Right lobe of liver (tissue), 6 donors: Measurements from ENCODE around the gene SPATA19. TPM values are rescaled to one million over a fixed set of nuclear protein-coding genes. Genes with fewer than 3 reads are reported as not detected.

Experiments used
- ATAC-seq, 4 donors: fragments of 200-7000 bp; cut with Tn5 transposase; one replicate each; pipeline ENCODE4 v1.9.1; 2020; ENCODE audit warnings: mild to moderate bottlenecking in 4 of 4, moderate library complexity in 4 of 4
- DNase-seq, 3 donors: peaks; one replicate each; pipeline ENCODE4 v3.0.0-alpha.2; 2020
- H3K27ac ChIP-seq, 3 donors: fragments of 200-600 bp; one replicate each; pipeline ENCODE4 v1.8.0; 2022
- H3K27me3 ChIP-seq, 2 donors: fragments of 200-600 bp; one replicate each; pipeline ENCODE4 v1.8.0; 2022
- H3K36me3 ChIP-seq, 4 donors: fragments of 200-600 bp; sonication (generic) in 1 of 4; one replicate each; pipeline versions ENCODE4 v1.5.1 to v1.8.0; 2017 to 2022; ENCODE audit warnings: control low read depth in 1 of 4
- H3K4me1 ChIP-seq, 4 donors: fragments of 200-600 bp; sonication (generic) in 1 of 4; one replicate each; pipeline versions ENCODE4 v1.5.1 to v1.8.0; 2017 to 2022; ENCODE audit warnings: control low read depth in 1 of 4
- H3K4me3 ChIP-seq, 3 donors: fragments of 200-600 bp; one replicate each; pipeline ENCODE4 v1.8.0; 2022
- H3K9me3 ChIP-seq, 4 donors: fragments of 200-600 bp; sonication (generic) in 1 of 4; one replicate each; pipeline versions ENCODE4 v1.5.1 to v1.8.0; 2017 to 2022; ENCODE audit warnings: control low read depth in 1 of 4
- POLR2A ChIP-seq: fragments of 450-650 bp; IDR thresholded peaks from one replicate; pipeline ENCODE4 v1.6.1; 2017; ENCODE audit warnings: antibody characterized with exemption, mild to moderate bottlenecking
- WGBS: methylation state at CpG from one replicate; pipeline ENCODE4 v1.1.6; 2018; ENCODE audit warnings: low coverage, low lambda C conversion rate; ENCODE audit not compliant: insufficient coverage; ENCODE audit errors: missing lambda C conversion rate; 5-methylcytosine and 5-hydroxymethylcytosine counted together
- intact Hi-C, 2 donors: fragments of 100-400 bp; cut with DNase I; formaldehyde crosslinking; loops; one replicate each; pipeline versions ENCODE4 v1.11.2 to v1.14.1; 2022
- total RNA-seq, 6 experiments: library from RNA; depleted of rRNA in 2 of 6; stranded (reverse); fragments of >200 nt in 2 of 6; fragmentation: NEBNext Ultra II Directional in 3 of 6; extraction: Animal tissue kit (Norgen Biotek cat#: 25700) in 3 of 6; gene quantifications; one replicate each; pipeline versions ENCODE4 v1.1.0 to v1.2.4, GENCODE V29; 2016 to 2023
- TF ChIP-seq, protein P1 (sequence below), 4 donors: fragments of 200-600 bp in 3 of 4; fragments of 450-650 bp in 1 of 4; IDR thresholded peaks; one replicate each; pipeline versions ENCODE4 v1.5.1 to v1.8.0; 2016 to 2022; ENCODE audit warnings: antibody characterized with exemption in 4 of 4, mild to moderate bottlenecking in 2 of 4
- donor health status: DM: no; HTN: yes; CAD: no.
- donor health status: DM: no; HTN: no; CAD: no.
- donor health status: DM: no; HTN: no; CAD: no.
- donor health status: DM: no; HTN: yes; CAD: no.
- donor health status: DM: no; HTN: yes; CAD: no.

Gene SPATA19
- total RNA-seq, 6 experiments from 2014 or later = not detected

- ATAC-seq = no peak
- intact Hi-C loops = loop anchor here in 1 of 2 donors (5.0 kb wide), 1 partner anchor 752 kb away; no protein-coding TSS in a partner anchor
Measured at GRCh38 chr11:133833898-133834681, 11.2 kb downstream of the SPATA19 start.

GRCh38 chr11:133832991-133833897 is 12.1 kb downstream of the SPATA19 start:
- H3K27ac ChIP-seq = no peak overlapping the region
- no peak for TF ChIP-seq POLR2A
- TF ChIP-seq, protein P1, sequence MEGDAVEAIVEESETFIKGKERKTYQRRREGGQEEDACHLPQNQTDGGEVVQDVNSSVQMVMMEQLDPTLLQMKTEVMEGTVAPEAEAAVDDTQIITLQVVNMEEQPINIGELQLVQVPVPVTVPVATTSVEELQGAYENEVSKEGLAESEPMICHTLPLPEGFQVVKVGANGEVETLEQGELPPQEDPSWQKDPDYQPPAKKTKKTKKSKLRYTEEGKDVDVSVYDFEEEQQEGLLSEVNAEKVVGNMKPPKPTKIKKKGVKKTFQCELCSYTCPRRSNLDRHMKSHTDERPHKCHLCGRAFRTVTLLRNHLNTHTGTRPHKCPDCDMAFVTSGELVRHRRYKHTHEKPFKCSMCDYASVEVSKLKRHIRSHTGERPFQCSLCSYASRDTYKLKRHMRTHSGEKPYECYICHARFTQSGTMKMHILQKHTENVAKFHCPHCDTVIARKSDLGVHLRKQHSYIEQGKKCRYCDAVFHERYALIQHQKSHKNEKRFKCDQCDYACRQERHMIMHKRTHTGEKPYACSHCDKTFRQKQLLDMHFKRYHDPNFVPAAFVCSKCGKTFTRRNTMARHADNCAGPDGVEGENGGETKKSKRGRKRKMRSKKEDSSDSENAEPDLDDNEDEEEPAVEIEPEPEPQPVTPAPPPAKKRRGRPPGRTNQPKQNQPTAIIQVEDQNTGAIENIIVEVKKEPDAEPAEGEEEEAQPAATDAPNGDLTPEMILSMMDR (IDR thresholded peaks at IDR 0.05) = no peak
- intact Hi-C loops = loop anchor here in 1 of 2 donors (5.0 kb wide), 1 partner anchor 751 kb away; no protein-coding TSS in a partner anchor
- ATAC-seq = peak in 1 of 4 donors; percentile 4
- no peaks in the 10 kb centered on the region for H3K36me3 ChIP-seq
- WGBS = 76% methylated on average over 23 of the region's 86 CpGs
- H3K9me3 ChIP-seq = no peaks in the 10 kb centered on the region
- no peaks in the 10 kb centered on the region for H3K27me3 ChIP-seq
- no peak overlapping the region for H3K4me3 ChIP-seq
- DNase-seq = no peak
- no peaks in the 10 kb centered on the region for H3K4me1 ChIP-seq

More at GRCh38 chr11:133833898-133834681, 11.2 kb downstream of the SPATA19 start:
- Histone ChIP-seq H3K9me3 (no peaks in the 10 kb centered on the region), H3K4me3 (no peak overlapping the region), H3K27ac (no peak overlapping the region), H3K36me3 (no peaks in the 10 kb centered on the region), H3K27me3 (no peaks in the 10 kb centered on the region), H3K4me1 (no peaks in the 10 kb centered on the region)
- TF ChIP-seq, protein P1 (IDR thresholded peaks at IDR 0.05) = no peak
- TF ChIP-seq POLR2A = no peak
- no peak for DNase-seq
- 83% methylated on average over 11 of the region's 17 CpGs for WGBS

DNA sequence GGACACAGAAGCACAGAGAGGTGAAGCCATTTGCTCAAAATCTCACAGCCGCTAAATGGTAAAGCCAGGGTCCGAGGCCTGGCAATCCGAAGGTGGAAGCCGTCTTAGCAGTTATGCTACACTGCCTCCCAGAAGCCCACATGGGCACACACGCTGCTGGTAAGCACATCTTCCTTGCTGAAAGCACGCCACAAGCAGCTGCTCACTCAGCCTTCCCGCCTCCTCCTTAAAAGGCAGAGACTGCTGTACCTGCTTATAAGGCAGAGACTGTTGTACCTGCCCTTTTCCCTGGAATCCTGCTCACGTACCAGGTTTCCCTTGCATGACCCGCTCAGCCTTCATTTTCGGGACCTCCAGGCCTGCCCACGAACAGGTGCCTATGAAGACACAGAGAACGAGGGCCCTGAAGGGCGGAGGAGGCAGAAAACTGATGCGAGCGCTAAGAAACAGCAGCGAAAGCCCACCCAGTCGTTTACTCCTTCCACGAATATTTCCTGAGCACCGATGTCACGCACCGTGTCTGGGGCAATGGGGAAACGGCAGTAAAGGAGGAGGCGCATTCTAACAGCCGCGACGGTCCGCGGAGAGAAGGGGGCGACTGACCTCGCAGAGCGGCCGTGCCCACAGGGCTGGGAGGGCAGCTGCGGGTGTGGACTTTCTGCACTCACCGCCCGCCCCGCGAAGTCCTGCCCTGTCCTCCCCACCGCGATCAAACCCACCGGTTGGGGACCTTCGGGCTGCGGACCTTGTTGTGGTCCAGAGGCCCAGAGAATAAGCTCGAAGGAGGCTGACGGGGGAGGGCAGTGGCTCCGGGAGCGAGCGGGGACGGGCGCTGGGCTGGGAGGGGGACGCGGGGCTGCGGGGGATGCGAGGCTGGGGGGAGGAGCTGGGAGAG is 13.0 kb downstream of the SPATA19 start:
- Histone ChIP-seq H3K36me3 (no peaks in the 10 kb centered on the region), H3K9me3 (no peaks in the 10 kb centered on the region), H3K27ac (no peak overlapping the region), H3K27me3 (no peaks in the 10 kb centered on the region), H3K4me3 (no peak overlapping the region), H3K4me1 (no peaks in the 10 kb centered on the region)
- no peak for ATAC-seq
- TF ChIP-seq POLR2A = no peak
- TF ChIP-seq, protein P1 (IDR thresholded peaks at IDR 0.05) = no peak
- intact Hi-C loops = loop anchor here in 1 of 2 donors (5.0 kb wide), 1 partner anchor 750 kb away; no protein-coding TSS in a partner anchor
- WGBS = 78% methylated on average over 25 of the region's 53 CpGs
- DNase-seq = no peak
